Mucosa of gallbladder (tissue), 1 donor: ENCODE measurements around the gene CLMP. TPM values are rescaled to one million over a fixed set of nuclear protein-coding genes. Genes with fewer than 3 reads are reported as not detected.

Experiments
- DNase-seq: peaks from one replicate; pipeline ENCODE4 v3.0.0-alpha.2; 2020; ENCODE audit warnings: low spot score
- total RNA-seq: library from RNA; stranded (reverse); gene quantifications from one replicate; pipeline ENCODE4 v1.2.1, GENCODE V29; 2021
- donor health status: DM: no; HTN: no; CAD: no.

CLMP gene
- total RNA-seq, 1 donor from 2014 or later, result 53.9 TPM

- DNase-seq, result no peak
These were observed 108.7 kb downstream of the CLMP start for GRCh38 chr11:123086305-123086704.

GRCh38 chr11:123085497-123085896, 109.6 kb downstream of the CLMP start:
- no peak for DNase-seq

GRCh38 chr11:123084454-123084853, 110.6 kb downstream of the CLMP start:
- DNase-seq, result no peak

- peak; percentile 88 for DNase-seq
These were observed 111.4 kb downstream of the CLMP start for GRCh38 chr11:123083623-123084029.

GRCh38 chr11:123082977-123083376, 112.1 kb downstream of the CLMP start:
- no peak for DNase-seq

GRCh38 chr11:123080015-123080414, 115.0 kb downstream of the CLMP start:
- no peak for DNase-seq

- DNase-seq, result no peak
These were observed 118.6 kb downstream of the CLMP start for GRCh38 chr11:123076484-123076883.

GRCh38 chr11:123073343-123074057, 121.5 kb downstream of the CLMP start:
- no peak for DNase-seq

GRCh38 chr11:123072762-123073161, 122.3 kb downstream of the CLMP start:
- no peak for DNase-seq

- peak; percentile 48 for DNase-seq
These were observed 122.7 kb downstream of the CLMP start for GRCh38 chr11:123072332-123072761.

- DNase-seq, result no peak
These were observed 124.9 kb downstream of the CLMP start for GRCh38 chr11:123069908-123070821.

- no peak for DNase-seq
These were observed 129.4 kb downstream of the CLMP start for GRCh38 chr11:123065621-123066020.

GRCh38 chr11:123063826-123064657, 131.0 kb downstream of the CLMP start:
- DNase-seq, result no peak

- peak; percentile 29 for DNase-seq
These were observed 131.9 kb downstream of the CLMP start for GRCh38 chr11:123062892-123063825.

GRCh38 chr11:123062158-123062891, 132.7 kb downstream of the CLMP start:
- peak; percentile 99 for DNase-seq

GRCh38 chr11:123061403-123062157, 133.5 kb downstream of the CLMP start, which contains the start of gene HSPA8:
TSS of gene HSPA8 (minus strand) at chr11:123062136. CDS start at chr11:123061324, 812 bp downstream.
- DNase-seq, result peak; percentile 51

- no peak for DNase-seq
These were observed 134.6 kb downstream of the CLMP start for GRCh38 chr11:123060277-123061000.
